Coronary artery (tissue), 2 donors: Measurements from ENCODE around the gene GPC3.

Experiments used
- DNase-seq: peaks from one replicate; pipeline ENCODE4 v3.0.0-alpha.2; 2017; ENCODE audit warnings: low spot score
- H3K27ac ChIP-seq, 2 donors: fragments of 200-600 bp; sonication (generic); one replicate each; pipeline ENCODE4 v1.5.1; 2016 to 2019
- H3K4me3 ChIP-seq: fragments of 200-600 bp; sonication (generic); 2 replicates; pipeline ENCODE4 v1.5.1; 2016; ENCODE audit warnings: mild to moderate bottlenecking, moderate library complexity
- CTCF ChIP-seq: fragments of 200-600 bp; sonication (generic); IDR thresholded peaks from one replicate; pipeline ENCODE4 v1.5.1; 2019; ENCODE audit warnings: antibody characterized with exemption

Gene GPC3

GRCh38 chrX:133921764-133922389 is 63.5 kb downstream of the GPC3 start:
- no peak for DNase-seq
- Histone ChIP-seq H3K4me3 (no peak overlapping the region), H3K27ac (no peak overlapping the region)
- TF ChIP-seq CTCF, result no peak

GRCh38 chrX:133921086-133921485 is 64.3 kb downstream of the GPC3 start:
- no peak overlapping the region for H3K27ac ChIP-seq
- TF ChIP-seq CTCF, result no peak

GRCh38 chrX:133918361-133918771 is 67.0 kb downstream of the GPC3 start:
- TF ChIP-seq CTCF, result no peak
- Histone ChIP-seq H3K4me3 (no peak overlapping the region), H3K27ac (no peak overlapping the region)
- no peak for DNase-seq

More at GRCh38 chrX:133921086-133921485, 64.3 kb downstream of the GPC3 start:
- H3K4me3 ChIP-seq, result no peak overlapping the region
- no peak for DNase-seq

- DNase-seq, result no peak
- Histone ChIP-seq H3K27ac (no peak overlapping the region), H3K4me3 (no peak overlapping the region)
- no peak for TF ChIP-seq CTCF
Measured at GRCh38 chrX:133916984-133917722, 68.2 kb downstream of the GPC3 start.

GRCh38 chrX:133913658-133914388 is 71.6 kb downstream of the GPC3 start:
- Histone ChIP-seq H3K4me3 (no peak overlapping the region), H3K27ac (no peak overlapping the region)
- no peak for DNase-seq
- TF ChIP-seq CTCF, result no peak

GRCh38 chrX:133913009-133913408 is 72.4 kb downstream of the GPC3 start:
- no peak for TF ChIP-seq CTCF
- no peak overlapping the region for H3K27ac ChIP-seq
- DNase-seq, result no peak
- no peak overlapping the region for H3K4me3 ChIP-seq
